ENCODE data around the gene ZNF57. TPM values are rescaled to one million over a fixed set of nuclear protein-coding genes. Genes with fewer than 3 reads are reported as not detected.
"Not testable (repeated sequence)": the region's sequence is repeated elsewhere in the genome, so short reads cannot be mapped to it uniquely, and the experiment has no call there.

The ZNF57 gene
- 1.8 TPM in 2 replicates for total RNA-seq

DNA sequence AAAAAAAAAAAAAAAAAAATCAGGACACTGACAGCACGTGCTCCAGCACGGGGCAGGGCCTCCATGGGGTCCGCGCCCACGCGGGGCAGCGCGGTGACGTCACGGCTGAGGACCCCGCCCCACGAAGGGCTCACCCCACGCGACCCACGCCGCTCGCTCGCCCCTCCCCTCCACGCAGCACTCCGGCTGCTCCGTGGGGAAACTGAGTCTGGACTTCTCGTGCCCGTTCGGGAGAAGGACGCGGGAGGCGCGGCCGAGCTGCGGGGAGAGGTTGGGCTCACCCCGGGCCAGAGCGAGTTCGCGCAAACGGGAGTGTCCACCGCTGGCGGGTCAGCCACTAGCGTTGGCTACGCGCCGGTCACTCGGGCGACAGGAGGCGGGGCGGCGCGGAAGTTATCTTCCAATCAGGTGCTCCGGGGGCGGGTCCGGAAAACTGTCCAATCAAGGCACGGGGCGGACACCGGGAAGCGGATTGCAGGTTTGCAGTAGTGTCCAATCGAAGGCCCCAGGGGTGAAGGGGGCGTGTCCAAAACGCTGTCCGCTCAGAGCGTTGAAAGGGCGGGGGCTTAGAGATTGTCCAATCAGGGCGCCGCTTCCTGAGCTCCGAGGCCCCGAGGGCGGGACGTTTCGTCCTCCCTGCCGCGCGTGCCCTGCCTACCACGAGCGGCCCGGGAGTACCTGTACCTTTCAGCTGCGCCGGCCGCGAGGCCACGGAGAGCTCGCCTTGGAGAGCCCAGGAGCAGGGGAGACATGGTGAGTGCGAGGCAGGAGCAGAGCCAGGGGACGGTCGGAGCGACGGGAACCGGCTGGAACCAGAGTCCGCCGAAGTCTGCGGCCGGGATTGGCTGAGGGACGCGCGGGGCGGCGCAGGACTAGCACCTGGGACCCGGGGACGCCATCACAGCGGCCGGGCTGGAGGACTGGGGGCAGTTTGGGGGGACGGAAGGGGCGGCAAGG lies at the start of gene ZNF57:
TSS of gene ZNF57 (plus strand) at position 633 of the 957 bp plus-strand sequence. CDS start at position 751, 118 bp downstream.
- intact Hi-C loops (cut with micrococcal nuclease) = loop anchor here (1.0 kb wide), 5 partner anchors 45 to 81 kb away; partner anchors contain the start of genes TLE6, ZNF554 and ZNF555

DNA sequence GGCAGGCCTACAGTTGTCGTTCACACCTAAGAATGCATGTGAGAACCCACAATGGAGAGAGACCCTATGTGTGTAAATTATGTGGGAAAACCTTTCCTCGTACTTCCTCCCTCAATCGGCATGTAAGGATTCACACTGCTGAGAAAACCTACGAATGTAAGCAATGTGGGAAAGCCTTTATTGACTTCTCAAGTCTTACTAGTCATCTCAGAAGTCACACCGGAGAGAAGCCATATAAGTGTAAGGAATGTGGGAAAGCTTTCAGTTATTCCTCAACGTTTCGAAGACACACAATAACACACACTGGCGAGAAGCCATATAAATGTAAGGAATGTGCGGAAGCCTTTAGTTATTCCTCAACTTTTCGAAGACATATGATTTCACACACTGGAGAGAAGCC lies 48.1 kb upstream of the ZNF57 start:
- intact Hi-C loops (cut with micrococcal nuclease) = no loop called here

DNA sequence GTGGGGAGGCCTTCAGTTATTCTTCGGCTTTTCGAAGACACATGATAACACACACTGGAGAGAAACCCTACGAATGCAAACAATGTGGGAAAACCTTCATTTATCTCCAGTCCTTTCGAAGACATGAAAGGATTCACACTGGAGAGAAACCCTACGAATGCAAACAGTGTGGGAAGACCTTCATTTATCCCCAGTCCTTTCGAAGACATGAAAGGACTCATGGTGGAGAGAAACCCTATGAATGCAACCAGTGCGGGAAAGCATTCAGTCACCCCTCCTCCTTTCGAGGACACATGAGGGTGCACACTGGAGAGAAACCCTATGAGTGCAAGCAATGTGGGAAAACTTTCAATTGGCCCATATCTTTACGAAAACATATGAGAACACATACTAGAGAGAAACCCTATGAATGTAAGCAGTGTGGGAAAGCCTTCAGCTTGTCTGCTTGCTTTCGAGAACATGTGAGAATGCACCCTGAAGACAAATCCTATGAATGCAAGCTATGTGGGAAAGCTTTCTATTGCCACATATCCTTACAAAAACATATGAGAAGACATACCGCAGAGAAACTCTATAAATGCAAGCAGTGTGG lies 47.6 kb upstream of the ZNF57 start:
- intact Hi-C loops (cut with micrococcal nuclease) = no loop called here

DNA sequence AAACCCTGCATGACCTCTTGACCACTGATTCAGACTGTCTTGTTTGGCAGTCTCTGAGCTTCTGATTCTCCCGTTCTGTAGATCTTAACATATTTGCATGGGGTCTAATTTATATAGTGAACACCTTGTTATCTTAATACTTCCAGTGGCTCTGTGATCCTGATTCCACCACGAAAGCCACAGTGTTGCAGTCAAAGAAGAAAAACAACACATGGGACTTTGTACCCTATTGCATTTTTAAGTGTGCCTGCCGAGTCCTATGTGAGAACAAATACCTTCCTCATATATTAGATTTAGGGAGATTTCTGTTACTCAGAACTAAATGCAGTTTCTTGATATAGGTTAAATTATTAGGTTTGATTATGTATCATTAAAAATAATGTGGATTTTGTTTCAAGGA lies 45.9 kb upstream of the ZNF57 start:
- intact Hi-C loops (cut with micrococcal nuclease) = no loop called here

DNA sequence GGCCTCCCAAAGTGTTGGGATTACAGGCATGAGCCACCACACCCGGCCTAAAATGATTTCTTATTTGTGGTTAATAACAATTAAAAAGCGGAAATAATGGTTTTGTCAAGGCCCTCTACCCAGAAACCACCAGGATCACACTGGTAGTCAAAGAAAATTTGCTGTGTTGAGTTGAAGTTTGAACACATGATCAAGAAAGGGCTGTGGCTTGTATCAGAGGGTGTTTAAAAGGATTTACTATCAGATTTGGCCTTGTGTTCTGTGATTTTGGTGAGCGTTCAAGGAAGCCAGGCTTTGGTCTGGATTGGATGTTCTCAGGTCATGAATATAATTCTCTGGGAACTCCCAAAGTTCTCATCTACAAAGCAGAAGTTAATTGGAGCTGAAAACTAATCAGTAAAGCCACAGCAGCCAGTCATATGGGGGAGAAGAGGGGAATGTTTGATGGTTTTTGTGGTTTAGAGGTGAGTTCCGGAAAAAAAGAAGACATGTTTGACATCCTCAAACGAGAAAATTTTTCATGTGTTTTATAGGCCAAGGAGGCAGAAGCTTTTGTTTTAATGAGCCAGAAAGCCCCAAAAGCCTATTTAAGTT lies 44.2 kb upstream of the ZNF57 start:
- intact Hi-C loops (cut with micrococcal nuclease) = no loop called here

DNA sequence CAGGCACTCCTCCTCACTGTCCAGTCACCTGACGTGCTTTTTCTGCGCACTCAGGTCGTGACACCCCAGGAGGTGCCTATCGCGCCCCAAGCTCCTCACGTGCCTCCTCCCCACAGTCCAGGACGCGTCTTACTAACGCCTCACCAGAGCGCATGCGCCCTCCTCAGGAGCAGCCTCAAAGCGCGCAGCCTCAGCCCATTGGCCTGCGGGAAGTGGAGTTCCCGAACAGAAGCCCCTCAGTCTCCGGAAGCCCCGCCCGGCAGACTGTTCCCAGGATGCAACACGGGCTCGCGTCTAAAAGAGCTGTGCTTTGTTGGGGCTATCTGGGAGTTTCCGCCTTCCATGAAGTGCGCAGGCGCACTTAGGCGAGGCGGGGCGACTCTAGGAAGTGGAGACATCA lies 41.9 kb upstream of the ZNF57 start:
- intact Hi-C loops (cut with micrococcal nuclease) = no loop called here

DNA sequence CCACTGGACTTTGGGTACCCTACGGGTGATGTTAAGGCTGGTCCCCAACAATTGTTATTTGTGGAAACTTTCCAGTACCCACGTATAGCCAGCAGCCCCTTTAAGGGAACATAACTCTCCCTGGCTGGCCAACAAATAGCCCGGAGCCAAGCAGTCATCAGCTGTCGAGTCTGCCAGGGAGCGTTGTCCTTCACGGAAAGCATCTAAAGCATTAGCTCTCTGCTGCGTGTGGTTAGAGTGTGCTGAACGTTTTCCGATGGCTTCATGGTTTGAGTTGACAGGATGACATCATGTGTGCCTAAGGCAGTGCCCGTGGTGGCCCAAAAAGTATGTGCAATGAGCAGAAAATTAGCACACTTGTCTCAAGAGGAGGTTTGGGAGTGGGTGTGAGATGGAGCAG lies 36.9 kb upstream of the ZNF57 start:
- intact Hi-C loops (cut with micrococcal nuclease) = no loop called here

DNA sequence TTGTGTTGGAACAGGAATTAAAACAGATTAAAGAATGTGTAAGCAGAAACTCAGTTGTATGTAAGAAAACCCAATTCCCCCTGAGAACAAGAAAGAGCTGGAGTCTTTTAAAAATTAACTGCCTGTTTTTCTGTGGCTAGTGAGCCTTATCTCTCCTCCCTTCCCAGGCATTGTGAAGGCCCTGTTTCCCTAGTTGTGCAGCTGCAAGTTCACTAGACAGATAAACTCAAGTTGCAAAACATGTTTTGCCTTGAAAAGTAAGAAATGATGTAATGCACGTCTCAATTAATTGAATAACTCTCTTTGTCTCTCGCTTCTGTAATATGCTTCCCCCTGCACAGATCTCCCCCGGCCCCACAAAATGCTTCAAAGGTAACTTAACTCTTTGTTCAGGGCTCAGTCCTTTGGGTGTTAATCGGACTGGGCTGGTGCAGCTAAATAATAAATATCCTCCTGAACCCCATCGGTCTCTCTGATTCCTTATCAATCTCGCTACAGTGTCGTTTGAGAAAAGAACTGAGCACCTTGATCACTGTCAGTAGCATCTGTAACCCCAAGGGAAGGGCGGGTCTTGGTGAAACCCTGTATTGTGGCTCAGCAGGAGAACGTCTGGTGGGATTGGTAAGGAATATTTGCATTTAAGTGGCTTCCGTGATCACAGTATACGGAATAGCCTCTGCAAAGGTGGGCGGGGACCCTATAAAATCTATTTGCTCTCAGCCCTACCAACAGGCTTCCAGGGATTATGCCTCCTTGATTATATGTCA lies 35.2 kb upstream of the ZNF57 start:
- intact Hi-C loops (cut with micrococcal nuclease) = no loop called here

DNA sequence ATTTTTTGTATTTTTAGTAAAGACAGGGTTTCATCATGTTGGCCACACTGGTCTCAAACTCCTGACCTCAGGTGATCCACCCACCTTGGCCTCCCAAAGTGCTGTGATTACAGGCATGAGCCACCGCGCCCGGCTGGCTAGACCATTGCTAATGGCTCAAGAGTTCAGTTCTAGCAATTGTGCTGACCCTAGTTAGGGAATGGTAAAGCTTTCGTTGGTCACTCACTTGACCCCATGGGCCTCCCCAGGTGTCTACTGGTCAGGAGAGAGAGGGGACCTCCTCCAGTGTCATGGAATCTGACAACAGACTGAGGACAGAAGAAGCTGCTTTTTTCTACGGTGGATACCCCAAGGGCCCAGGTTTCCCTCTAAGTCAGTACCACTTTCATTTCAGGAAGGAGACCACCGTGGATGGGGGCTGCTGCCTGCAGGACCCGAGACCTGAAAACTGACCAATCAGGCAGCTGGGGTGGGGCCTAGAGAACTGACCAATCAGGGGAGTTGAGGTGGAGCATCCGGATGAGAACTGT lies 34.2 kb upstream of the ZNF57 start:
- intact Hi-C loops (cut with micrococcal nuclease) = no loop called here

DNA sequence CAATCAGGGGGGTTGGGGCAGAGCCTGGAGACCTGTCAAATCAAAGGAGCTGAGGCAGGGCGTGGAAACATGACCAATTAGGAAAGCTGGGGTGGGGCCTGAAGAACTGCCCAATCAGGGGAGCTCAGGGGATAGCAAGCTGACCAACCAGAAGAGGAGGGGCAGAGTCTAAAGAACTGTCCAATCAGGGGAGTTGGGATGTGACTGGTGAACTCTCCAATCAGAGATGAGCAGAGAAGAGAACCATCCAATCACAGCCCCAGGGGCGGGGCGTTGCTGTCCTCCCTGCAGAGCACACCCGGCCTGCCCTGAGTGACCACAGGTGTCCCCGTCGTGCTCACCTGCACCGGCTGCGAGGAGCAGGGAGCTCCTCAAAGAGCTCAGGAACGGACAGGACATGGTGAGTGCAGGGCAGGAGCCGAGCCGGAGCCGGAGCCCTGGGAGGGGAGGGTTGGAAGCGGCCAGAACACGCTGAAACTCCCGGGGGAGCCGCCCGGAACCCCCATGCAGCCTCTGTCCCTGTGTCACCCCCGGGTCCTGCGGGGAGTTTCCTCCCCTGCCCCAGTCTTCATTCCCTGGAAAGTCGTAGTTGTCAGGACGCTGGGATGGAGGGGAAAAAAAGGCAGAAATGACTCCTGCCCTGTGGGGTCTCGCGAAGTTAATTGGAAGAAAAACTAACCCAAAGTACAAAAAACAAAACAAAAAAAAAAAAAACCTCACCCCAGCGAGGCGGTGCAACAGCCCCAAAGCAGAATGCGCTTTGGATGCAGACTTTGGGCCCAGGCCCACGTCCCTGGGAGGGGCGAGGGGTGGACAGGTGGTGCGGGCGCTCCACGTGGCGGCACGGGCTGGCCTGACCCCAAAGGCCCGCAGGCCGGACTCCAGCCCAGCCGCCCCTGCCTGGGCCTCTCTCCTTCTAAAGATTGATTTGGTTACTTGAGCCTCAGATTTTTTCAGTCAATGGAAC lies 33.4 kb upstream of the ZNF57 start, which contains the start of gene ZNF556:
TSS of gene ZNF556 (plus strand) at position 311 of the 967 bp plus-strand sequence. CDS start at position 398, 87 bp downstream.
- intact Hi-C loops (cut with micrococcal nuclease) = no loop called here

DNA sequence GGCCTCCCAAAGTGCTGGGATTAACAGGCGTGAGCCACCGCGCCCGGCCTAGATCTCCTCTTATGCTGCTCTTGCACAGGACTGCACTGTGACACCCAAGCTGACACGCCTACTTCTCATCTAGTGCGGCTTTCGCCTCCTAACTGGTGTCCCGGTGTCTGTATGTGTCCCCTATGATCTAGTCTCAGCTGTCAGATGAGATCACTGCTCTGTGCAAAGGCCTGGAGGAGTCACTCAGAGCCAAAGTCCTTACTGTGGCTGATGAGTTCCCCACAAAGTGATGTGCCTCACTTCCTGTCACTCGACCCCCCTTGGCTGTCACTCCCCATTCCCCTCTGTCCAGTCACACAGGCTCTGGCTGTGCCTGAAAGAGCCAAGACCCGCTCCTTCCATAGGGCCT lies 31.1 kb upstream of the ZNF57 start:
- intact Hi-C loops (cut with micrococcal nuclease) = no loop called here

DNA sequence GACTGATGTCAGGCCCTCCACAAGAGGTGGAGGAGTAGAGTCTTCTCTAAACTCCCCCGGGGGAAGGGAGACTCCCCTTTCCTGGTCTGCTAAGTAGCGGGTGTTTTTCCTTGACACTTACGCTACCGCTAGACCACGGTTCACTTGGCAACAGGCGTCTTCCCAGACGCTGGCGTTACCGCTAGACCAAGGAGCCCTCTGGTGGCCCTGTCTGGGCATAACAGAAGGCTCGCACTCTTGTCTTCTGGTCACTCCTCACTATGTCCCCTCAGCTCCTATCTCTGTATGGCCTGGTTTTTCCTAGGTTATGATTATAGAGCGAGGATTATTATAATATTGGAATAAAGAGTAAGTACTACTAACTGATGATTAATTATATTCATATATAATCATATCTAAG lies 28.6 kb upstream of the ZNF57 start:
- intact Hi-C loops (cut with micrococcal nuclease) = loop anchor here (2.0 kb wide), 1 partner anchor 223 kb away; no protein-coding TSS in a partner anchor

DNA sequence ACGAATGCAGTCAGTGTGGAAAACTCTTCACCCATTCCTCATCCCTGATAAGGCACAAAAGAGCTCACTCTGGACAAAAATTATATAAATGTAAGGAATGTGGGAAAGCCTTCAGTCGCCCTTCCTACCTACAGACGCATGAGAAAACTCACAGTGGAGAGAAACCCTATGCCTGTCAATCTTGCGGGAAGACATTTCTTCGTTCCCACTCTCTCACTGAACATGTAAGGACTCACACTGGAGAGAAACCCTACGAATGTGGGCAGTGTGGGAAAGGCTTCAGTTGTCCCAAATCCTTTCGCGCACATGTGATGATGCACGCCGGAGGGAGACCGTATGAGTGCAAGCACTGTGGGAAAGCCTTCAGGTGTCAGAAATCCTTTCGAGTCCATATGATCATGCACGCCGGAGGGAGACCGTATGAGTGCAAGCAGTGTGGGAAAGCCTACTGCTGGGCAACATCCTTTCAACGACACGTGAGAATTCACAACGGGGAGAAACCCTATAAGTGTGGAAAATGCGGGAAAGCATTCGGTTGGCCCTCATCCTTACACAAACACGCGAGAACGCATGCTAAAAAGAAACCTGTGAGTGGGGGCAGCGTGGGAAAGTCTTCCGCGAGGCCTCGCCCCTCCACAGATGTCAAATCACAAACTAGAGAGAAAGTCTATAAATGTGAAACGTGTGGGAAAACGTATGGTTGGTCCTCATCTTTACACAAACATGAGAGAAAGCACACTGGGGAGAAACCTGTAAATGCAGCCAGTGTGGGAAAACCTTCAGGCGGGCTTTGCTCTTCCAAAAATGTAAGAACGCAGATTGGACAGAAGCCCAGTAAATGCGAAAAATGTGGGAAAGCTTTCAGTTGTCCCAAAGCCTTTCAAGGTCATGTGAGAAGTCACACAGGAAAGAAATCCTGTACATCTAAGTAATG lies 23.1 kb upstream of the ZNF57 start:
- intact Hi-C loops (cut with micrococcal nuclease) = no loop called here

DNA sequence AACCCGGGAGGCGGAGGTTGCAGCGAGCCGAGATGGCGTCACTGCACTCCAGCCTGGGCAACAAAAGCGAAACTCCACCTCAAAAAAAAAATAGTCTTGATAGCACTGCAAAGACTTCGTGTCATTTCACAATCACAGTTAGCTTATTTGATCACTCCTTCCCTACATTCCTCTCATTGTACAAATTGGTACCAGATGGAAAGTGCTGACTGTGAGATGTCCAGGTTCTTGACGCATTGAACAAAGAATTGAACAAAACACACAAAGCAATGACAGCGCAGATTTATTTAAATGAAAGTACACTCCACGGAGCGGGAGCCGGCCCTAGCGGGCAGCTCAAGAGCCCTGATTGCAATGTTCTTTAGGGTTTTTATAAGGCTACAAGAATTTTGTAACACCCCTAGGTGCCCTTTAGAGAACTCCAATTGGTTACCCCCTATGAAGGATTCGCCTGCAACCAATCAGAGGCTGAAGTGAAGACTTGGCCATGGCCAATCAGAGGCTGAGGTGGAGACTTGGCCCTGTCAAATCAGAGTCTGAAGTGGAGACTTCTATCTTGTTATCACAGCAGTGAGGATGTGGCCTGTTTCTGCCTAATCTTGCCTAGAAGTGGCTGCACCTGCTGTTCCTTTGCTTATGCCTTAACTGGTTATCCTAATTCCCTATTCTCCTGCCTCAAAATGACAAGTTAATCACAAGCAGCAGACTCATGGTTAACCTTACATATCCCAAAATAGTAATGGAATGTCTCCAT lies 16.9 kb upstream of the ZNF57 start:
- intact Hi-C loops (cut with micrococcal nuclease) = no loop called here

DNA sequence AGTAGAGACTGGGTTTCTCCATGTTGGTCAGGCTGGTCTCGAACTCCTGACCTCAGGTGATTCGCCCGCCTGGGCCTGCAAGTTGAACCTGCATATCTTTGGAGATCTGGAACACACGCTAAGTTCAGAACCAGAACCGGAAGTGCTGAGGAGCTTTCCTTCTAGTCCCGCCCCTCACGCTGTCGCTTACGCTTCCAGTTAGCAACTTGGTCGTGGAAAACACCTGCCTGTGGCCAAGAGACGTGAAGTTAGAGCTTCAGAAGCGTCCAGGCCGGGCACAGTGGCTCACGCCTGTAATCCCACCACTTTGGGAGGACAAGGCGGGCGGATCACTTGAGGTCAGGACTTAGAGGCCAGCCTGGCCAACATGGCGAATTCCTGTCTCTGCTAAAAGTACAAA lies 15.0 kb upstream of the ZNF57 start:
- intact Hi-C loops (cut with micrococcal nuclease) = no loop called here

DNA sequence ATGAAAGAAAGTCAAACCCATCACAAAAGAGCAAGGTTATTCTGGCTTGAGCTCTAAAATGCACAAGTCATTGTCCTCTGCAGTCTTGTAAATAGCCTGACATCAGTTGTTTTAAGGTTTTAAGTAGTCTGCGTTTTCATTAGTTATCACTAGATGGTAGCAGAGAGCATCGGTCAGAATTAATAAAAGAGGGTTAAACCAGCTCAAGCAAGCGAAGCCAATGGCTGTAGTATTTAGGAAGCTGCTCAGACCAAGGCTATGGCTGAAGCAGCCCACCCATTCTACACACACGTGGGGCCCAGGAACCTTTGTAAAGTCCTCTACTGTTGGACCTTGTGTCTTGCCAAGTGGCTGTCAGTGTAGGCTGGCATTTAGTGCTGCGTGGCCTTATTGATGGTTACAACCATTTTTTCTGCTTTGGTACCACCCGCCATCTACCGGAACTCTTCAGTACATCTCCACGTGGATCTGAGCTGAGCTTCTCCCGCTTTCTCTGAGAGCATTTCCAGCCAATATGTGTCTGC lies 13.3 kb upstream of the ZNF57 start:
- intact Hi-C loops (cut with micrococcal nuclease) = no loop called here

DNA sequence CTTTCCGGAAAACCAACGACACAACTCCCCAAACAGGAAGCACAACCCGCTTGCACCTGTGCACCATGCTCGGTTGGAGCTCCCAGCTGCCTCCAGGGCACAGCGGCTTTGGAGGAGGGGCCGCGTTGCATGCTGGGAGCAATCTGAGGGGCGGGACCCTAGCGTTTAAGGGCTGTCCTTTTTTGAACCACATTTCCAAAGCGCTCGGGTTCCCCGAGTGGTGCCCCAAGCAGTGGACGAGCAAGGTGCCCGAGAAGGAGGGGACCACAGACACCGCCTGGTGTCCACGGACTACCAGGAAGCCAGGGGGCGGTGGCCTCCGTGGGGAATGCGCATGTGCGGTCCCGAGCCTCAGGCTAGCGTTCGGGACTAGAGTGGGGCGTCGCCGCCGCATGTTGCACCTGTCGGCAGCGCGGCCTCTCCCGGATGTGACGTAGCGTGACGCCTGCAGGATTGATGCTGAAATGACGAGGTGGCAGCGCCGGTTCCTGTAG lies 11.9 kb upstream of the ZNF57 start:
- intact Hi-C loops (cut with micrococcal nuclease) = no loop called here

DNA sequence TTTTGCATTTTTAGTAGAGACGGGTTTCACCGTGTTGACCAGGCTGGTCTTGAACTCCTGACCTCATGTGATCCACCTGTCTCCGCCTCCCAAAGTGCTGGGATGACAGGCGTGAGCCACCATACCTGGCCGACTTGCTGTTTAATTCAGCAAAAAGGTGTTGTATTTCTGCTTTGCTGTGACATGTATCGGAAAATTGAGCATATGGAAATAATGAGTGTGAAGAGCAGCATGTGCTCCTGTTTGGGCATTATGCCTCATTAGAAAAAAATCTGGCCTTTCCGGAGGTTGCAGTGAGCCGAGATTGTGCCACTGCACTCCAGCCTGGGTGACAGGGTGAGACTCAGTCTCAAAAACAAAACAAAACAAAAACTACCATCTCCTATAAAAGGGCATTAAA lies 10.2 kb upstream of the ZNF57 start:
- intact Hi-C loops (cut with micrococcal nuclease) = not testable (repeated sequence)
